Sigmoid colon (tissue), 4 donors: ENCODE results near the gene NT5DC3.

Experiments used
- POLR2A ChIP-seq, 2 donors: fragments of 450-650 bp; IDR thresholded peaks; one replicate each; pipeline ENCODE4 v1.6.1; 2016; ENCODE audit warnings: antibody characterized with exemption in 2 of 2, mild to moderate bottlenecking in 2 of 2, moderate library complexity in 2 of 2
- POLR2AphosphoS5 ChIP-seq, 4 donors: sonication (generic); formaldehyde crosslinking; IDR thresholded peaks; one replicate each; pipeline ENCODE4 v1.6.1; 2017; ENCODE audit warnings: antibody characterized with exemption in 4 of 4

GRCh38 chr12:103886195-103886797 is 45.3 kb upstream of the NT5DC3 start:
- no peak for TF ChIP-seq POLR2A (IDR thresholded peaks at IDR 0.05)
- TF ChIP-seq POLR2AphosphoS5 (IDR thresholded peaks at IDR 0.05): no peak
